ENCODE results near the gene MMD. TPM values are rescaled to one million over a fixed set of nuclear protein-coding genes. Genes with fewer than 3 reads are reported as not detected.

The MMD gene
- total and polyA plus RNA-seq, 2 experiments from 2014 or later, result 65.3 to 85.0 TPM

DNA sequence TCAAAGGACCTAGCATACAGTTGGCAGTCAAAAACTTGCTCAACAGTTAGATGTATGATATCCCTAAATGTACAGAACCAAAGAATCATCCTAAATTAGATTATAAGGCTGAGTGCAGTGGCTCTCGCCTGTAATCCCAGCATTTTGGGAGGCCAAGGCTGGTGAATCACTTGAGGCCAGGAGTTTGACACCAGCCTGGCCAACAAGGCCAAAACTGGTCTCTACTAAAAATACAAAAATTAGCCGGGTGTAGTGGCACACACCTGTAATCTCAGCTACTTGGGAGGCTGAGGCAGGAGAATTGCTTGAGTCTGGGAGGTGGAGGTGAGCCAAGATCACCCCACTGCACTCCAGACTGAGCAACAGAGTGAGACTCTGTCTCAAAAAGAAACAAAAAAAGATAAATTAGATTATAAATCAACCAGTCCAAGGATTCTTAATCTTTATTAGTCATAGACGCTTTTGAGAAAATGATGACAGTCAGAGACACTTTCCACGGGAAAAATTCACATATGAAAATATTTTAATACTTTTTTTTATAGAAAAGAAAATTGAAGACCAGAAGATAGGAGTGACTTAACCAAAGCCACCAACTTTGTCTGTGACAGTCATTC is 77.6 kb downstream of the MMD start:
- TF ChIP-seq, protein P1, sequence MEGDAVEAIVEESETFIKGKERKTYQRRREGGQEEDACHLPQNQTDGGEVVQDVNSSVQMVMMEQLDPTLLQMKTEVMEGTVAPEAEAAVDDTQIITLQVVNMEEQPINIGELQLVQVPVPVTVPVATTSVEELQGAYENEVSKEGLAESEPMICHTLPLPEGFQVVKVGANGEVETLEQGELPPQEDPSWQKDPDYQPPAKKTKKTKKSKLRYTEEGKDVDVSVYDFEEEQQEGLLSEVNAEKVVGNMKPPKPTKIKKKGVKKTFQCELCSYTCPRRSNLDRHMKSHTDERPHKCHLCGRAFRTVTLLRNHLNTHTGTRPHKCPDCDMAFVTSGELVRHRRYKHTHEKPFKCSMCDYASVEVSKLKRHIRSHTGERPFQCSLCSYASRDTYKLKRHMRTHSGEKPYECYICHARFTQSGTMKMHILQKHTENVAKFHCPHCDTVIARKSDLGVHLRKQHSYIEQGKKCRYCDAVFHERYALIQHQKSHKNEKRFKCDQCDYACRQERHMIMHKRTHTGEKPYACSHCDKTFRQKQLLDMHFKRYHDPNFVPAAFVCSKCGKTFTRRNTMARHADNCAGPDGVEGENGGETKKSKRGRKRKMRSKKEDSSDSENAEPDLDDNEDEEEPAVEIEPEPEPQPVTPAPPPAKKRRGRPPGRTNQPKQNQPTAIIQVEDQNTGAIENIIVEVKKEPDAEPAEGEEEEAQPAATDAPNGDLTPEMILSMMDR (IDR thresholded peaks at IDR 0.05; ENCODE audit: low read depth, low read length), result no peak
- no peaks in the 10 kb centered on the region for H3K36me3 ChIP-seq
- DNase-seq (ENCODE audit: low read depth in 1 of 2, low spot score in 1 of 2), result no peak
- H3K4me1 ChIP-seq (ENCODE audit: low read depth), result no peaks in the 10 kb centered on the region
- no peaks in the 10 kb centered on the region for H3K9me3 ChIP-seq (ENCODE audit: low read depth)
- no peaks in the 10 kb centered on the region for H3K27me3 ChIP-seq
- no peak overlapping the region for H3K27ac ChIP-seq
- no peak overlapping the region for H3K4me3 ChIP-seq

DNA sequence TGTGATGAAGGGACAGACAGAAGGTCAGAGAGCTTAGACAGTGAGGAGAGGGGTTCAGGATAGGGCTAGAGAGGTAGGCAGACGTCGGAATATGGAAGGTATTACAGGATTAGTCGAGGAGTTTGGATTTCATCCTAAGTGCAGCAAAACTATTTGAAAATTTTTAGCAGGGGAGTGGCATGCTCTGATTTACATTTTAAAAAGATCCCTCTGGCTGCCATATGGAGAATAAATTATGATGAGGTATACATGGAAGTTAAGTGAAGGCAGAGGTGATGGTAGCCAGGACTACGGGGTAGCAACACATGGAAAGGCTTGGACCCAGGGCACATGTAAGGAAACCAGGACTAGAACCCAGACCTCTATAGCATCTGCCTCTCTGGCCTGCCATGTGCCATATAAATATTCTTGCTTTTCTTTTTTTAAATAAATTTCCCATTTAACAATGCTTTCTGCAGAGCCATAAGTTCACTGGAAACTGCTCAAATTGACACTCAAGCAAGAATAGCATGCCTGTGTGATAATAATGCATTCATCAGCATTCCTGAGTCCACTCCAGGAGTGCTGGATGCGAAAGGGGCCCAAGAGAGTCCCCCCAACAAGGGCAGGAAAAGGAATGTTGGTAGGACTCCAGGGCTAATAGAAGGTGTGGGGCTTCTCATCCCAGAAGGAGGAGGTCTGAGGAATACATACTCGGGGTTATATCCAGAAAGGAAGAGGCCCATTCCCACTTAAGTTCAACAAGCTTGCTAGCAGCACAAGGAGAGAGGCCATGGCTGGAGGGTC is 78.6 kb downstream of the MMD start:
- DNase-seq (ENCODE audit: low read depth in 1 of 2, low spot score in 1 of 2), result no peak
- no peaks in the 10 kb centered on the region for H3K27me3 ChIP-seq
- H3K9me3 ChIP-seq (ENCODE audit: low read depth), result no peaks in the 10 kb centered on the region
- H3K36me3 ChIP-seq, result no peaks in the 10 kb centered on the region
- H3K4me1 ChIP-seq (ENCODE audit: low read depth), result no peaks in the 10 kb centered on the region
- TF ChIP-seq, protein P1 (IDR thresholded peaks at IDR 0.05; ENCODE audit: low read depth, low read length), result no peak
- no peak overlapping the region for H3K27ac ChIP-seq
- no peak overlapping the region for H3K4me3 ChIP-seq

Other genes with a start within 250 kb of the MMD start
- gene HLF, start 156.9 kb downstream of the MMD start, total RNA-seq, result 0.28 and 0.74 TPM in 2 replicates
- gene HLF, start 156.9 kb downstream of the MMD start, polyA plus RNA-seq, result 0.29 TPM in 1 of 2 replicates, not detected in the other
- gene SMIM36, start 89.6 kb upstream of the MMD start, total RNA-seq, result not detected in 2 replicates
- not detected in 2 replicates for gene SMIM36, start 89.6 kb upstream of the MMD start, polyA plus RNA-seq

Measured in cardiac muscle cell (in vitro differentiated cells and primary cell).